ENCODE results near the gene TMEM145.

GRCh38 chr19:42269478-42270345 lies 43.4 kb upstream of the TMEM145 start:
- TF ChIP-seq CTCF (IDR thresholded peaks at IDR 0.05; ENCODE audit: insufficient read depth, low read depth, low read length) (no peak), EZH2 (IDR thresholded peaks at IDR 0.05; ENCODE audit: insufficient read depth, low read length) (no peak)
